HEK293 (cell line): ENCODE measurements around the gene MYZAP.

ENCODE experiments used
- CTCF ChIA-PET: fragments of 350-600 bp; formaldehyde crosslinking; extraction: SDS; loops from one replicate; lab custom pipeline; 2021; ENCODE audit warnings: antibody characterized with exemption; lab: Yijun Ruan, JAX
- POLR2A ChIA-PET: fragments of 300-600 bp; formaldehyde crosslinking; extraction: SDS; loops from one replicate; lab custom pipeline; 2020; ENCODE audit warnings: antibody characterized with exemption, inconsistent platforms; lab: Yijun Ruan, JAX
- H3K27ac ChIP-seq: fragments of 200-500 bp; sonication (Bioruptor generic); 2 replicates; pipeline ENCODE4 v1.5.1; 2014; ENCODE audit warnings: low read depth, low read length, control low read depth, inconsistent platforms; ENCODE audit errors: extremely low read depth
- H3K36me3 ChIP-seq, 2 experiments: fragments of 200-500 bp in 1 of 2; sonication (Bioruptor generic) in 1 of 2; 1 replicate in 1 of 2; 2 replicates in 1 of 2; pipeline ENCODE4 v1.5.1; 2014 to 2017; ENCODE audit warnings: inconsistent platforms in 2 of 2, low read length in 2 of 2; ENCODE audit not compliant: control insufficient read depth in 2 of 2, insufficient read depth in 1 of 2
- H3K4me1 ChIP-seq: fragments of 200-500 bp; sonication (Bioruptor generic); 2 replicates; pipeline ENCODE4 v1.5.1; 2014; ENCODE audit warnings: mild to moderate bottlenecking, low read length, inconsistent platforms; ENCODE audit not compliant: control insufficient read depth, insufficient read depth
- H3K4me3 ChIP-seq: 2 replicates; pipeline ENCODE4 v1.5.1; 2011; ENCODE audit warnings: low read depth, mild to moderate bottlenecking, control low read depth, low read length, moderate library complexity
- H3K9me3 ChIP-seq: fragments of 200-500 bp; sonication (Bioruptor generic); 2 replicates; pipeline ENCODE4 v1.5.1; 2014; ENCODE audit warnings: low read depth, low read length, inconsistent platforms; ENCODE audit not compliant: control insufficient read depth, insufficient read depth
- ATF2 ChIP-seq: fragments of 450-650 bp; formaldehyde crosslinking; IDR thresholded peaks from 2 replicates; pipeline ENCODE4 v1.5.1; 2016; ENCODE audit warnings: missing biosample characterization, missing genetic modification characterization, low read depth
- CTCF ChIP-seq: fragments of 450-650 bp; formaldehyde crosslinking; IDR thresholded peaks from 2 replicates; pipeline ENCODE4 v1.5.1; 2016; ENCODE audit warnings: missing biosample characterization, missing genetic modification characterization
- GLIS1 ChIP-seq: fragments of 450-650 bp; formaldehyde crosslinking; IDR thresholded peaks from 2 replicates; pipeline ENCODE4 v1.5.1; 2016; ENCODE audit warnings: missing biosample characterization, missing genetic modification characterization
- GLIS2 ChIP-seq: fragments of 450-650 bp; formaldehyde crosslinking; IDR thresholded peaks from 2 replicates; pipeline ENCODE4 v1.5.1; 2016; ENCODE audit warnings: missing biosample characterization, missing genetic modification characterization
- KLF16 ChIP-seq: fragments of 450-650 bp; formaldehyde crosslinking; IDR thresholded peaks from 2 replicates; pipeline ENCODE4 v1.5.1; 2017; ENCODE audit warnings: missing biosample characterization, missing genetic modification characterization
- MZF1 ChIP-seq: fragments of 450-650 bp; formaldehyde crosslinking; IDR thresholded peaks from 2 replicates; pipeline ENCODE4 v1.5.1; 2017; ENCODE audit warnings: missing biosample characterization, missing genetic modification characterization, borderline replicate concordance
- OSR2 ChIP-seq: fragments of 450-650 bp; formaldehyde crosslinking; IDR thresholded peaks from 2 replicates; pipeline ENCODE4 v1.5.1; 2016; ENCODE audit warnings: missing biosample characterization, missing genetic modification characterization
- SALL2 ChIP-seq: fragments of 450-650 bp; formaldehyde crosslinking; IDR thresholded peaks from 2 replicates; pipeline ENCODE4 v1.5.0; 2017; ENCODE audit warnings: missing biosample characterization, mild to moderate bottlenecking, missing genetic modification characterization, borderline replicate concordance
- SCRT1 ChIP-seq: fragments of 450-650 bp; formaldehyde crosslinking; IDR thresholded peaks from 2 replicates; pipeline ENCODE4 v1.5.1; 2016; ENCODE audit warnings: missing biosample characterization, missing genetic modification characterization, borderline replicate concordance
- YY2 ChIP-seq: fragments of 450-650 bp; formaldehyde crosslinking; IDR thresholded peaks from 2 replicates; pipeline ENCODE4 v1.5.1; 2016; ENCODE audit warnings: missing biosample characterization, missing genetic modification characterization
- ZBTB1 ChIP-seq: fragments of 450-650 bp; formaldehyde crosslinking; IDR thresholded peaks from 2 replicates; pipeline ENCODE4 v1.5.1; 2016; ENCODE audit warnings: missing biosample characterization, missing genetic modification characterization
- ZBTB7A ChIP-seq: fragments of 450-650 bp; formaldehyde crosslinking; IDR thresholded peaks from 2 replicates; pipeline ENCODE4 v1.5.1; 2016; ENCODE audit warnings: low read depth, missing biosample characterization, missing genetic modification characterization
- ZNF114 ChIP-seq: fragments of 450-650 bp; formaldehyde crosslinking; IDR thresholded peaks from 2 replicates; pipeline ENCODE4 v1.5.0; 2017; ENCODE audit warnings: missing biosample characterization, missing genetic modification characterization
- ZNF132 ChIP-seq: fragments of 450-650 bp; formaldehyde crosslinking; IDR thresholded peaks from 2 replicates; pipeline ENCODE4 v1.5.1; 2017; ENCODE audit warnings: missing biosample characterization, missing genetic modification characterization, borderline replicate concordance
- ZNF155 ChIP-seq: fragments of 450-650 bp; formaldehyde crosslinking; IDR thresholded peaks from 2 replicates; pipeline ENCODE4 v1.5.1; 2016; ENCODE audit warnings: missing biosample characterization, missing genetic modification characterization
- ZNF23 ChIP-seq: fragments of 450-650 bp; formaldehyde crosslinking; IDR thresholded peaks from 2 replicates; pipeline ENCODE4 v1.5.1; 2016; ENCODE audit warnings: missing biosample characterization, missing genetic modification characterization, borderline replicate concordance
- ZNF274 ChIP-seq, 2 experiments: fragments of 200-500 bp in 1 of 2; fragments of 450-650 bp in 1 of 2; sonication (Bioruptor generic) in 1 of 2; formaldehyde crosslinking in 1 of 2; IDR thresholded peaks; 2 replicates each; pipeline versions ENCODE4 v1.5.1 to v1.6.1; 2014 to 2016; ENCODE audit warnings: borderline replicate concordance in 1 of 2, inconsistent platforms in 1 of 2, low read length in 1 of 2, missing biosample characterization in 1 of 2, missing genetic modification characterization in 1 of 2
- ZNF280C ChIP-seq: fragments of 450-650 bp; formaldehyde crosslinking; IDR thresholded peaks from 2 replicates; pipeline ENCODE4 v1.5.1; 2016; ENCODE audit warnings: missing biosample characterization, missing genetic modification characterization
- ZNF473 ChIP-seq: fragments of 450-650 bp; formaldehyde crosslinking; IDR thresholded peaks from 2 replicates; pipeline ENCODE4 v1.5.1; 2017; ENCODE audit warnings: missing biosample characterization, missing genetic modification characterization
- ZNF530 ChIP-seq: fragments of 450-650 bp; formaldehyde crosslinking; IDR thresholded peaks from 2 replicates; pipeline ENCODE4 v1.5.1; 2016; ENCODE audit warnings: low read depth, missing biosample characterization, missing genetic modification characterization
- ZNF548 ChIP-seq: fragments of 450-650 bp; formaldehyde crosslinking; IDR thresholded peaks from 2 replicates; pipeline ENCODE4 v1.5.1; 2016; ENCODE audit warnings: missing biosample characterization, missing genetic modification characterization
- ZNF560 ChIP-seq: fragments of 450-650 bp; formaldehyde crosslinking; IDR thresholded peaks from 2 replicates; pipeline ENCODE4 v1.5.1; 2017; ENCODE audit warnings: missing biosample characterization, missing genetic modification characterization, borderline replicate concordance
- ZNF561 ChIP-seq: fragments of 450-650 bp; IDR thresholded peaks from 2 replicates; pipeline ENCODE4 v1.5.1; 2018; ENCODE audit warnings: missing biosample characterization, missing genetic modification characterization, borderline replicate concordance
- ZNF571 ChIP-seq: fragments of 450-650 bp; formaldehyde crosslinking; IDR thresholded peaks from 2 replicates; pipeline ENCODE4 v1.5.0; 2017; ENCODE audit warnings: missing biosample characterization, missing genetic modification characterization
- ZNF76 ChIP-seq: fragments of 450-650 bp; formaldehyde crosslinking; IDR thresholded peaks from 2 replicates; pipeline ENCODE4; 2016; ENCODE audit warnings: low read depth, missing biosample characterization, missing genetic modification characterization, borderline replicate concordance
- ZNF776 ChIP-seq: fragments of 450-650 bp; formaldehyde crosslinking; IDR thresholded peaks from 2 replicates; pipeline ENCODE4 v1.5.0; 2017; ENCODE audit warnings: missing biosample characterization, missing genetic modification characterization, borderline replicate concordance

MYZAP gene

GRCh38 chr15:57720867-57721266, 129.2 kb downstream of the MYZAP start:
- Histone ChIP-seq H3K36me3 (peaks cover 4 to 7% of the 10 kb centered on the region in 2 experiments; a peak in 2 of 3 replicates), H3K4me1 (no peaks in the 10 kb centered on the region), H3K9me3 (no peaks in the 10 kb centered on the region), H3K4me3 (no peak overlapping the region), H3K27ac (no peak overlapping the region)
- ChIA-PET CTCF (interaction anchor here (0.5 to 1.2 kb wide), 5 partner anchors 10 to 140 kb away, joined by 3 read pairs; no protein-coding TSS in a partner anchor), POLR2A (no interaction called here)
- TF ChIP-seq CTCF = no peak
- no peak for TF ChIP-seq ZNF571 (tag by site-specific recombination)
- no peak for TF ChIP-seq GLIS2 (tag by site-specific recombination)
- no peak for TF ChIP-seq ZNF560 (tag by site-specific recombination)

DNA sequence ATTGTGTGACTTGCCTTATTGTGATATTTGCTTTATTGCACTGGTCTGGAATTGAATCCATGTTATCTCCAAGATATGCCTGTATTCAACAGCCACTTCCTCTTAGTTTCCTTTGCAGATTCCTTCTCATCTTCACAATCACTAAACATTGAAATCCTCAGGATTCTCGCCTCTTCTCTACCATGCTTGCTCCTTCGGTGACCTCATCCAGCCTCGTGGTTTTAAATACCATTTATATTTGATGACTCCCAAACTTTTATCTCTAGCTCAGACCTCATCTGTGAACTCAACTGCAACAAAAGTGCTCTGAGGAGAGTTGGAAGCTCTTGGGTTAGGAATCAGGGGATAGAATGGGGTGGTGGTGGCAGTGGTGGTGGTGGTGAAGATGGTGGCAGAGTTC, 134.7 kb downstream of the MYZAP start:
- Histone ChIP-seq H3K4me3 (no peak overlapping the region), H3K4me1 (no peaks in the 10 kb centered on the region), H3K9me3 (no peaks in the 10 kb centered on the region), H3K36me3 (no peaks in the 10 kb centered on the region), H3K27ac (no peak overlapping the region)
- POLR2A ChIA-PET = no interaction called here
- CTCF ChIA-PET = interaction anchor here (0.5 kb wide), 1 partner anchor 24 kb away, joined by 6 read pairs; no protein-coding TSS in a partner anchor
- TF ChIP-seq ZNF776 (no peak), OSR2 (tag by site-specific recombination) (no peak), ZNF274 (IDR thresholded peaks at IDR 0.05; ENCODE audit: low read length) (no peak), ZNF274 (tag by site-specific recombination; IDR thresholded peaks at IDR 0.05; ENCODE audit: borderline replicate concordance) (no peak), GLIS1 (tag by site-specific recombination) (no peak), ZNF114 (tag by site-specific recombination) (no peak), ZBTB7A (tag by site-specific recombination) (no peak), SCRT1 (tag by site-specific recombination) (no peak), ZNF280C (tag by site-specific recombination) (no peak), KLF16 (tag by site-specific recombination) (no peak), ZBTB1 (no peak)

- POLR2A ChIA-PET = no interaction called here
- H3K4me1 ChIP-seq = no peaks in the 10 kb centered on the region
- no peak overlapping the region for H3K27ac ChIP-seq
- no peak for TF ChIP-seq ZNF76 (tag by site-specific recombination)
- no peak for TF ChIP-seq ZNF548 (tag by site-specific recombination)
- TF ChIP-seq ZNF530 (tag by site-specific recombination) = no peak
- no peak for TF ChIP-seq ZNF155 (tag by site-specific recombination)
- no peak for TF ChIP-seq ZNF473 (tag by site-specific recombination)
- no peak for TF ChIP-seq MZF1 (tag by site-specific recombination)
- TF ChIP-seq ATF2 (tag by site-specific recombination) = no peak
- no peak for TF ChIP-seq ZNF132 (tag by site-specific recombination)
- TF ChIP-seq ZNF561 (tag by site-specific recombination) = no peak
- TF ChIP-seq SALL2 (tag by site-specific recombination) = no peak
- no peak for TF ChIP-seq ZNF23 (tag by site-specific recombination)
- no peak for TF ChIP-seq YY2 (tag by site-specific recombination)
- H3K36me3 ChIP-seq = no peaks in the 10 kb centered on the region
- H3K9me3 ChIP-seq = no peaks in the 10 kb centered on the region
- CTCF ChIA-PET = interaction anchor here (0.5 kb wide), 1 partner anchor 23 kb away, joined by 6 read pairs; no protein-coding TSS in a partner anchor
- H3K4me3 ChIP-seq = no peak overlapping the region
These were observed 135.3 kb downstream of the MYZAP start for GRCh38 chr15:57727031-57727430.
